GM21786 (cell line): Measurements from ENCODE around the gene ZBTB25.
A peak's percentile ranks its signal among the peaks of the same experiment; 100 is the strongest.

Source experiments
- ATAC-seq: cut with Tn5 transposase; IDR thresholded peaks from one replicate; pipeline ENCODE4 v1.9.1; 2021; ENCODE audit not compliant: unreplicated experiment

The ZBTB25 gene

GRCh38 chr14:64488590-64489099 is 15.0 kb downstream of the ZBTB25 start:
- ATAC-seq, result no peak

- ATAC-seq, result no peak
Measured at GRCh38 chr14:64478634-64479250, 24.9 kb downstream of the ZBTB25 start.

GRCh38 chr14:64476438-64476837 is 27.2 kb downstream of the ZBTB25 start:
- ATAC-seq, result no peak

- no peak for ATAC-seq
Measured at GRCh38 chr14:64475585-64476273, 27.9 kb downstream of the ZBTB25 start.

GRCh38 chr14:64474698-64475097 is 28.9 kb downstream of the ZBTB25 start:
- ATAC-seq, result no peak

GRCh38 chr14:64474041-64474440 is 29.6 kb downstream of the ZBTB25 start:
- ATAC-seq, result no peak

GRCh38 chr14:64468451-64468850 is 35.2 kb downstream of the ZBTB25 start:
- no peak for ATAC-seq

GRCh38 chr14:64467566-64467965 is 36.1 kb downstream of the ZBTB25 start:
- no peak for ATAC-seq

GRCh38 chr14:64467101-64467500 is 36.5 kb downstream of the ZBTB25 start:
- no peak for ATAC-seq

GRCh38 chr14:64465831-64466554 is 37.6 kb downstream of the ZBTB25 start:
- no peak for ATAC-seq

GRCh38 chr14:64465191-64465822 is 38.3 kb downstream of the ZBTB25 start, which contains the start of gene AKAP5:
AKAP5 (plus strand) TSS chr14:64465499; CDS start chr14:64468395, 2,896 bp downstream.
- peak; percentile 48 for ATAC-seq

- peak; percentile 1 for ATAC-seq
Measured at GRCh38 chr14:64464651-64465050, 39.0 kb downstream of the ZBTB25 start.

GRCh38 chr14:64463873-64464272 is 39.8 kb downstream of the ZBTB25 start:
- no peak for ATAC-seq

GRCh38 chr14:64463195-64463594 is 40.4 kb downstream of the ZBTB25 start:
- no peak for ATAC-seq

GRCh38 chr14:64461221-64461620 is 42.4 kb downstream of the ZBTB25 start:
- ATAC-seq, result no peak

GRCh38 chr14:64459405-64460136 is 44.1 kb downstream of the ZBTB25 start:
- ATAC-seq, result no peak

GRCh38 chr14:64454671-64455070 is 49.0 kb downstream of the ZBTB25 start:
- no peak for ATAC-seq

- ATAC-seq, result no peak
Measured at GRCh38 chr14:64450255-64450654, 53.4 kb downstream of the ZBTB25 start.

GRCh38 chr14:64447876-64448670 is 55.6 kb downstream of the ZBTB25 start:
- ATAC-seq, result no peak
